ENCODE data around the gene PLCB2.

GRCh38 chr15:40265875-40266274 is 41.9 kb downstream of the PLCB2 start:
- TF ChIP-seq CTCF (IDR thresholded peaks at IDR 0.05; ENCODE audit: extremely low read depth in 1 of 2, insufficient read depth in 1 of 2, low read depth in 1 of 2, low read length in 2 of 2) (no peak), EZH2 (IDR thresholded peaks at IDR 0.05; ENCODE audit: borderline replicate concordance, low read depth, low read length, severe bottlenecking) (no peak), POLR2A (IDR thresholded peaks at IDR 0.05; ENCODE audit: low read depth, low read length) (no peak), MAX (IDR thresholded peaks at IDR 0.05; ENCODE audit: insufficient read depth, insufficient read length) (no peak), GATA2 (IDR thresholded peaks at IDR 0.05; ENCODE audit: insufficient read depth, insufficient read length, low read depth, low read length) (no peak), POLR2AphosphoS5 (IDR thresholded peaks at IDR 0.05; ENCODE audit: insufficient read depth, low read depth, low read length) (no peak), MYC (IDR thresholded peaks at IDR 0.05; ENCODE audit: low read depth, low read length) (no peak), JUN (IDR thresholded peaks at IDR 0.05; ENCODE audit: borderline replicate concordance, insufficient read depth, insufficient read length, low read depth) (no peak), FOS (IDR thresholded peaks at IDR 0.05; ENCODE audit: borderline replicate concordance, insufficient read depth, low read length) (no peak)

Measured in endothelial cell of umbilical vein (primary cell).